ENCODE measurements around the gene HES4.
"Not testable (repeated sequence)": the region's sequence is repeated elsewhere in the genome, so short reads cannot be mapped to it uniquely, and the experiment has no call there.

Gene HES4

DNA sequence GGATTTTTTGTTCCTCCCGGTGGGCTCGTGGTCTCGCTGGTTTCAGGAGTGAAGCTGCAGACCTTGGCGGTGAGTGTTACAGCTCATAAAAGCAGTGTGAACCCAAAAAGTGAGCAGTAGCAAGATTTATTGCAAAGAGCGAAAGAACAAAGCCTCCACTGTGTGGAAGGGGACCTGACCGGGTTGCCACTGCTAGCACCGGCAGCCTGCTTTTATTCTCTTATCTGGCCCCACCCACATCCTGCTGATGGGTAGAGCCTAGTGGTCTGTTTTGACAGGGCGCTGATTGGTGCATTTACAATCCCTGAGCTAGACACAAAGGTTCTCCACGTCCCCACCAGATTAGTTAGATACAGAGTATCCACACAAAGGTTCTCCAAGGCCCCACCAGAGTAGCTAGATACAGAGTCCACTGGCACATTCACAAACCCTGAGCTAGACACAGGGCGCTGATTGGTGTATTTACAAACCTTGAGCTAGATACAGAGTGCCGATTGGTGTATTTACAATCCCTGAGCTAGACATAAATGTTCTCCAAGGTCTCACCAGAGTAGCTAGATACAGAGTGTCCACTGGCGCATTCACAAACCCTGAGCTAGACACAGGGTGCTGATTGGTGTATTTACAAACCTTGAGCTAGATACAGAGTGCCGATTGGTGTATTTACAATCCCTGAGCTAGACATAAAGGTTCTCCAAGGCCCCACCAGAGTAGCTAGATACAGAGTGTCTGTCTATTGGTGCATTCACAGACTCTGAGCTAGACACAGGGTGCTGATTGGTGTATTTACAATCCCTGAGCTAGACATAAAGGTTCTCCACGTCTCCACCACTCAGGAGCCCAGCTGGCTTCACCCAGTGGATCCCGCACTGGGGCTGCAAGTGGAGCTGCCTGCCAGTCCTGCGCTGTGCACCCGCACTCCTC lies 17.8 kb upstream of the HES4 start:
- DNase-seq, result not testable (repeated sequence)

- DNase-seq, result peak; percentile 37
Observed at GRCh38 chr1:1014799-1015681, 15.1 kb upstream of the HES4 start.

DNA sequence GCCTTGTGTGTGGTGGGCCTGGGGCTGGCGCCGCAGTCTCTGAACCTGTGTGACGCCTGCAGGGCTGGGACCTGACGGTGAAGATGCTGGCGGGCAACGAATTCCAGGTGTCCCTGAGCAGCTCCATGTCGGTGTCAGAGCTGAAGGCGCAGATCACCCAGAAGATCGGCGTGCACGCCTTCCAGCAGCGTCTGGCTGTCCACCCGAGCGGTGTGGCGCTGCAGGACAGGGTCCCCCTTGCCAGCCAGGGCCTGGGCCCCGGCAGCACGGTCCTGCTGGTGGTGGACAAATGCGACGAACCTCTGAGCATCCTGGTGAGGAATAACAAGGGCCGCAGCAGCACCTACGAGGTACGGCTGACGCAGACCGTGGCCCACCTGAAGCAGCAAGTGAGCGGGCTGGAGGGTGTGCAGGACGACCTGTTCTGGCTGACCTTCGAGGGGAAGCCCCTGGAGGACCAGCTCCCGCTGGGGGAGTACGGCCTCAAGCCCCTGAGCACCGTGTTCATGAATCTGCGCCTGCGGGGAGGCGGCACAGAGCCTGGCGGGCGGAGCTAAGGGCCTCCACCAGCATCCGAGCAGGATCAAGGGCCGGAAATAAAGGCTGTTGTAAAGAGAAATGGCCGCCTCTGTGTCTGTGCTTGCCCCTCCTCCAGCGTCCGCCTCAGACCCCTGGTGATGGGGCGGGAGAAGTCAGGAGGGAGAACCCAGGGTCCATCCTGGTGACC lies 14.2 kb upstream of the HES4 start:
- peak; percentile 40 for DNase-seq

GRCh38 chr1:1013105-1013921 lies 13.4 kb upstream of the HES4 start, which contains the start of gene ISG15:
TSS of gene ISG15 (plus strand) at chr1:1013497. CDS start at chr1:1013574, 77 bp downstream.
- peak; percentile 90 for DNase-seq

DNA sequence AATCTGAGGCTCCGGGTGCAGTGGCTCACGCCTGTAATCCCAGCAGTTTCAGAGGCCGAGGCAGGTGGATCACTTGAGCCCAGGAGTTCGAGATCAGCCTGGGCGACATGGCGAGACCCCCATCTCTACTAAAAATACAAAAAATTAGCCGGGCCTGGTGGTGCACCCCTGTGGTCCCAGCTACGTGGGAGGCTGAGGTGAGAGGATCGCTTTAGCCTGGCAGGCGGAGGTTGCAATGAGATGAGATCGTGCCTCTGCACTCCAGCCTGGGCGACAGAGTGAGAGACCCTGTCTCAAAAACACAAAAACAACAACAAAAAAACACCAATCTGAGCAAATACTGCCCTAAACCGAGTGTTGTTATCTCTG lies 12.8 kb upstream of the HES4 start:
- not testable (repeated sequence) for DNase-seq

- no peak for DNase-seq
Observed at GRCh38 chr1:1011396-1011949, 11.6 kb upstream of the HES4 start.

- DNase-seq, result not testable (repeated sequence)
Observed at GRCh38 chr1:1010131-1010530, 10.2 kb upstream of the HES4 start.

GRCh38 chr1:1006305-1007159 lies 6.6 kb upstream of the HES4 start:
- no peak for DNase-seq

GRCh38 chr1:1005774-1006304 lies 5.9 kb upstream of the HES4 start:
- no peak for DNase-seq

- peak; percentile 59 for DNase-seq
Observed at GRCh38 chr1:1004780-1005697, 5.1 kb upstream of the HES4 start.

DNA sequence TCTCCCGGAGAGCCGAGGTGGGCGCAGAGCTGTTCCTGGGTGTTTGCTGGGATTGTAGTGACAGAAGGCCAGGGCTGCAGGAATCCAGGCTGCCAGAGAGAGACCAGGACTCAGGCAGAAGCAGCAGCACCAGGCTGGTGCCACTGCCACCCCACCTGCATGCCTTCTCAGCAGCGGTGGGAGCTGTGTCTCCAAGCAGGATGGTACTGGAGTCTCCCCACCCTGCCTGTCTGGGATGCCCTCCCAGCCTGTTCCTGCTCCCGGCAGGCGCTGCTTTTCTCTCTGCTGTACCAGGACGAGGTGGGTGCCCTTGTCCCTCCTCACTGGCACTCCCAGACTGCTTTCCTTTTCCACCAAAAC lies 4.5 kb upstream of the HES4 start:
- no peak for DNase-seq

DNA sequence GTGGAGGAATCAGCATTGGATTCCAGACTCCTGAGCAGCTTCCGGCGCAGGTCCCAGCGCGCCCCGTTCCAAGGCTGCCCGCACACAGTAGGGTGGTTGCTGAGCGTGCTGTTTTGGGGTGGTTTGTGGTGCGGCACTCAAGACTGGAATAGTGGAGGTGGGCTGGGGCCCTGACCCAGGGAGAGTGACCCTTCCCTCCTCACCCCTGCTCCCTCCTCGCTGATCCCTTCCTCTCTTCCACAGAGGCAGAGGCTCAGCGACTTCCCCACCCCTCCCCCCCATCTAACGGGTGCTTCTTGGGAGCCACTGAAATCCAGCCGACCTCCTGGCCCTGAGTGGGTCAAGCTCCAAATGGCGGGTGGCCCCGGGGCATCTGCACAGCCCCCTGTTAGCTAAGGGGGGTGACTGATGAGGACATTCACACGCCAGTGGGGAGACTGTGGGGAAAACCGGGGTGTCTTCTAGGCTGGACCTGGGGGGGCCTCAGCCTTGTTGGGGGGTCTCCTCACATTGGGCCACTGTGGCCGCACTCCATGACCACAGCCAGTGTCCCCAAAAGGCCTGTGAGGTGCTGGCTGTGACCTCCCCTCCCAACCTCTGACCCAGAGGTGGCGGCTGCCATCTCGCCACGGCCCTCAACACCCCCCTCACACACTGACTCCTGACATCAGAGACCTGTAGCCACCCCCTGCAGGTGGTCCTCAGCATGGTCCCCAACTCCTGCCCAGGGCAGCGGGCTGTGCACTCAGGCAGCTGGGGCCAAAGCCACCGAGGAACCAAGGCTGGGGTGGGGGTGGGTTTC lies 3.9 kb upstream of the HES4 start:
- no peak for DNase-seq

GRCh38 chr1:1001057-1001783 lies 1.3 kb upstream of the HES4 start:
- DNase-seq, result peak; percentile 57

- DNase-seq, result peak; percentile 90
Observed at GRCh38 chr1:1000357-1001056, 610 bp upstream of the HES4 start.

GRCh38 chr1:998995-999724 lies 737 bp downstream of the HES4 start:
- no peak for DNase-seq

DNA sequence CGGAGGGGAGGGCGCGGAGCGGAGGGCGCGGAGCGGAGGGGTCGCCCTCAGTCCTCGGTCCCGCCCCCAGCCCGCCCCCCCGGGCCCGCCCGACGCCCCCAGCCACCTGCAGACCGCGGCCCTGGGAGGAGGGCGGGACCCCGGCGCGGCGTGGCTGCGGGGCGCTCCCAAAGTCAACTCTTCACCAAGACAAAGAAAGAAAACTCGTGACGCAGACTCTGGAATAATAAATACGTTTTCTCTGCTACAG lies 1.2 kb downstream of the HES4 start:
- DNase-seq, result no peak

All from left hindlimb (tissue), 1 donor.